GM12878 (cell line): Measurements from ENCODE around the gene RYR2.
"Not testable (repeated sequence)": the region's sequence is repeated elsewhere in the genome, so short reads cannot be mapped to it uniquely, and the experiment has no call there.

Source experiments
- HCFC1 ChIP-seq: fragments of 150-350 bp; IDR thresholded peaks from 2 replicates; pipeline ENCODE4 v1.6.1; 2014; ENCODE audit warnings: low read length
- IKZF1 ChIP-seq: fragments of 450-650 bp; conservative IDR thresholded peaks from 2 replicates; pipeline ENCODE4 v1.6.1; 2017; ENCODE audit warnings: antibody characterized with exemption, mild to moderate bottlenecking
- KDM1A ChIP-seq: fragments of 200-600 bp; sonication (generic); IDR thresholded peaks from 2 replicates; pipeline ENCODE4 v1.6.1; 2016; ENCODE audit warnings: borderline replicate concordance
- NR2F1 ChIP-seq: fragments of 450-650 bp; conservative IDR thresholded peaks from 2 replicates; pipeline ENCODE4 v1.6.1; 2017; ENCODE audit warnings: mild to moderate bottlenecking
- POLR2AphosphoS5 ChIP-seq: IDR thresholded peaks from 2 replicates; pipeline ENCODE4 v1.6.1; 2011; ENCODE audit warnings: mild to moderate bottlenecking, low read length, inconsistent platforms
- RAD21 ChIP-seq: IDR thresholded peaks from 2 replicates; pipeline ENCODE4 v1.6.1; 2011; ENCODE audit warnings: mild to moderate bottlenecking, low read depth, low read length, moderate library complexity; ENCODE audit not compliant: insufficient read depth
- ZSCAN29 ChIP-seq: fragments of 450-650 bp; IDR thresholded peaks from 2 replicates; pipeline ENCODE4 v1.6.1; 2017; ENCODE audit warnings: mild to moderate bottlenecking, moderate library complexity
- TF ChIP-seq, protein P1 (sequence below): IDR thresholded peaks from 2 replicates; pipeline ENCODE4 v1.6.1; 2011; ENCODE audit warnings: borderline replicate concordance, low read depth, mild to moderate bottlenecking, moderate library complexity, mixed read lengths, low read length; ENCODE audit not compliant: insufficient read depth; ENCODE audit errors: extremely low read length
- TF ChIP-seq, protein P2 (sequence below): IDR thresholded peaks from 2 replicates; pipeline ENCODE4 v1.6.1; 2012; ENCODE audit warnings: low read depth, low read length, improper control_type of control experiment
- TF ChIP-seq, protein P3 (sequence below), 3 experiments: IDR thresholded peaks in 2 of 3; conservative IDR thresholded peaks in 1 of 3; 2 replicates each; pipeline ENCODE4 v1.5.1; 2011; ENCODE audit warnings: low read depth in 3 of 3, low read length in 3 of 3, mild to moderate bottlenecking in 3 of 3, control low read depth in 2 of 3, moderate library complexity in 2 of 3, inconsistent platforms in 1 of 3, mixed read lengths in 1 of 3; ENCODE audit not compliant: control insufficient read depth in 2 of 3, insufficient read depth in 1 of 3; ENCODE audit errors: extremely low read depth in 1 of 3

GRCh38 chr1:237843516-237843915, 801.5 kb downstream of the RYR2 start:
- TF ChIP-seq IKZF1, HCFC1, ZSCAN29, KDM1A, NR2F1, RAD21, POLR2AphosphoS5: not testable (repeated sequence)
- TF ChIP-seq, protein P1, sequence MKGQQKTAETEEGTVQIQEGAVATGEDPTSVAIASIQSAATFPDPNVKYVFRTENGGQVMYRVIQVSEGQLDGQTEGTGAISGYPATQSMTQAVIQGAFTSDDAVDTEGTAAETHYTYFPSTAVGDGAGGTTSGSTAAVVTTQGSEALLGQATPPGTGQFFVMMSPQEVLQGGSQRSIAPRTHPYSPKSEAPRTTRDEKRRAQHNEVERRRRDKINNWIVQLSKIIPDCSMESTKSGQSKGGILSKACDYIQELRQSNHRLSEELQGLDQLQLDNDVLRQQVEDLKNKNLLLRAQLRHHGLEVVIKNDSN = not testable (repeated sequence)
- TF ChIP-seq, protein P2, sequence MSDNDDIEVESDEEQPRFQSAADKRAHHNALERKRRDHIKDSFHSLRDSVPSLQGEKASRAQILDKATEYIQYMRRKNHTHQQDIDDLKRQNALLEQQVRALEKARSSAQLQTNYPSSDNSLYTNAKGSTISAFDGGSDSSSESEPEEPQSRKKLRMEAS = not testable (repeated sequence)
- TF ChIP-seq, protein P3, sequence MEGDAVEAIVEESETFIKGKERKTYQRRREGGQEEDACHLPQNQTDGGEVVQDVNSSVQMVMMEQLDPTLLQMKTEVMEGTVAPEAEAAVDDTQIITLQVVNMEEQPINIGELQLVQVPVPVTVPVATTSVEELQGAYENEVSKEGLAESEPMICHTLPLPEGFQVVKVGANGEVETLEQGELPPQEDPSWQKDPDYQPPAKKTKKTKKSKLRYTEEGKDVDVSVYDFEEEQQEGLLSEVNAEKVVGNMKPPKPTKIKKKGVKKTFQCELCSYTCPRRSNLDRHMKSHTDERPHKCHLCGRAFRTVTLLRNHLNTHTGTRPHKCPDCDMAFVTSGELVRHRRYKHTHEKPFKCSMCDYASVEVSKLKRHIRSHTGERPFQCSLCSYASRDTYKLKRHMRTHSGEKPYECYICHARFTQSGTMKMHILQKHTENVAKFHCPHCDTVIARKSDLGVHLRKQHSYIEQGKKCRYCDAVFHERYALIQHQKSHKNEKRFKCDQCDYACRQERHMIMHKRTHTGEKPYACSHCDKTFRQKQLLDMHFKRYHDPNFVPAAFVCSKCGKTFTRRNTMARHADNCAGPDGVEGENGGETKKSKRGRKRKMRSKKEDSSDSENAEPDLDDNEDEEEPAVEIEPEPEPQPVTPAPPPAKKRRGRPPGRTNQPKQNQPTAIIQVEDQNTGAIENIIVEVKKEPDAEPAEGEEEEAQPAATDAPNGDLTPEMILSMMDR (IDR thresholded peaks at IDR 0.05 in 2 of 3, conservative IDR thresholded peaks at IDR 0.05 in 1 of 3; ENCODE audit: control insufficient read depth in 2 of 3, extremely low read depth in 1 of 3, insufficient read depth in 1 of 3, low read depth in 3 of 3, low read length in 3 of 3) = not testable (repeated sequence)
